GM12878 (cell line): ENCODE results near the gene KCNJ16. TPM values are rescaled to one million over a fixed set of nuclear protein-coding genes. Genes with fewer than 3 reads are reported as not detected.

Source experiments
- ATAC-seq: fragments of 200-7000 bp; cut with Tn5 transposase; 3 replicates; pipeline ENCODE4 v1.9.1; 2020; ENCODE audit warnings: mild to moderate bottlenecking, moderate library complexity
- BruUV-seq: library from RNA; stranded (reverse); fragments of 400-500 nt; replicated peaks from 2 replicates; lab custom pipeline; 2021; lab: Mats Ljungman, UMichigan
- CTCF ChIA-PET: fragments of 300-600 bp; sonication (Branson Sonifier 250); formaldehyde crosslinking; extraction: SDS; loops from one replicate; lab custom pipeline; 2021; ENCODE audit warnings: inconsistent platforms; lab: Yijun Ruan, JAX
- POLR2A ChIA-PET: fragments of 350-600 bp; formaldehyde crosslinking; extraction: SDS; loops from one replicate; lab custom pipeline; 2021; ENCODE audit warnings: inconsistent platforms; lab: Charles Lee
- RAD21 ChIA-PET: fragments of 300-600 bp; sonication (Branson Sonifier 250); formaldehyde crosslinking; loops from one replicate; lab custom pipeline; 2023; ENCODE audit warnings: antibody characterized with exemption; ENCODE audit not compliant: unreplicated experiment; lab: Charles Lee
- SMC1A ChIA-PET: fragments of 300-600 bp; sonication (Branson Sonifier 250); formaldehyde crosslinking; loops from one replicate; lab custom pipeline; 2023; ENCODE audit not compliant: unreplicated experiment, uncharacterized antibody; lab: Charles Lee
- DNase-seq: peaks from one replicate; pipeline ENCODE4 v3.0.0-alpha.2; 2011; ENCODE audit warnings: low read depth, low spot score
- FAIRE-seq: peaks from 3 replicates; lab custom pipeline; 2011; peaks lifted over from hg19 to GRCh38; lab: Jason Lieb, UNC
- H2AFZ ChIP-seq: 2 replicates; pipeline ENCODE4 v1.6.0; 2011; ENCODE audit warnings: low read depth, low read length, control low read depth; ENCODE audit not compliant: control insufficient read depth
- H3K27ac ChIP-seq: 2 replicates; pipeline ENCODE4 v1.5.1; 2011; ENCODE audit warnings: control low read depth; ENCODE audit not compliant: control insufficient read depth, insufficient read depth
- H3K27me3 ChIP-seq, 2 experiments: replicated peaks in 1 of 2; 2 replicates each; pipeline versions ENCODE4 v1.6.0 to v1.6.1; 2011; ENCODE audit warnings: low read length in 1 of 2; ENCODE audit not compliant: control insufficient read depth in 2 of 2, insufficient read depth in 2 of 2
- H3K36me3 ChIP-seq, 2 experiments: 2 replicates each; pipeline ENCODE4 v1.5.1; 2011; ENCODE audit warnings: low read length in 1 of 2; ENCODE audit not compliant: control insufficient read depth in 2 of 2, insufficient read depth in 2 of 2
- H3K4me1 ChIP-seq: 2 replicates; pipeline ENCODE4 v1.6.1; 2011; ENCODE audit warnings: mild to moderate bottlenecking, low read length, moderate library complexity, mixed read lengths; ENCODE audit not compliant: control insufficient read depth, insufficient read depth
- H3K4me2 ChIP-seq: 2 replicates; pipeline ENCODE4 v1.6.0; 2011; ENCODE audit warnings: control low read depth; ENCODE audit not compliant: control insufficient read depth, insufficient read depth
- H3K4me3 ChIP-seq: fragments of 200-600 bp; sonication (generic); 2 replicates; pipeline ENCODE4 v1.5.1; 2016
- H3K79me2 ChIP-seq: 2 replicates; pipeline ENCODE4 v1.6.0; 2011; ENCODE audit warnings: low read length; ENCODE audit not compliant: control insufficient read depth, insufficient read depth
- H3K9ac ChIP-seq: 2 replicates; pipeline ENCODE4 v1.8.0; 2011; ENCODE audit warnings: low read length, control low read depth, mixed read lengths; ENCODE audit not compliant: control insufficient read depth, insufficient read depth
- H3K9me3 ChIP-seq: replicated peaks from 3 replicates; pipeline ENCODE4 v1.5.1; 2011; ENCODE audit warnings: mild to moderate bottlenecking, low read length; ENCODE audit not compliant: control insufficient read depth, insufficient read depth
- H4K20me1 ChIP-seq: 2 replicates; pipeline ENCODE4 v1.6.0; 2011; ENCODE audit not compliant: control insufficient read depth, insufficient read depth
- ASH2L ChIP-seq: fragments of 300-600, 200-600 bp; sonication (generic); IDR thresholded peaks from 2 replicates; pipeline ENCODE4 v1.6.1; 2017; ENCODE audit warnings: low read depth, mild to moderate bottlenecking, borderline replicate concordance
- CHD1 ChIP-seq: IDR thresholded peaks from 2 replicates; pipeline ENCODE4 v1.6.1; 2012; ENCODE audit warnings: low read depth, low read length, improper control_type of control experiment
- E2F8 ChIP-seq: fragments of 450-650 bp; IDR thresholded peaks from 2 replicates; pipeline ENCODE4 v1.6.1; 2018; ENCODE audit warnings: mild to moderate bottlenecking, low read depth, moderate library complexity; ENCODE audit not compliant: partially characterized antibody
- GABPA ChIP-seq: IDR thresholded peaks from 2 replicates; pipeline ENCODE4 v1.6.1; 2014; ENCODE audit warnings: antibody characterized with exemption, low read depth, mild to moderate bottlenecking, inconsistent platforms
- HCFC1 ChIP-seq: fragments of 150-350 bp; IDR thresholded peaks from 2 replicates; pipeline ENCODE4 v1.6.1; 2014; ENCODE audit warnings: low read length
- HDAC2 ChIP-seq: fragments of 200-600 bp; sonication (generic); IDR thresholded peaks from 2 replicates; pipeline ENCODE4 v1.6.1; 2017
- IKZF2 ChIP-seq, 2 experiments: fragments of 450-650 bp; IDR thresholded peaks; 2 replicates each; pipeline ENCODE4 v1.6.1; 2017; ENCODE audit warnings: mild to moderate bottlenecking in 2 of 2, moderate library complexity in 2 of 2
- MEF2A ChIP-seq: IDR thresholded peaks from 2 replicates; pipeline ENCODE4 v1.6.1; 2011; ENCODE audit warnings: low read depth, mild to moderate bottlenecking, low read length, moderate library complexity; ENCODE audit not compliant: insufficient read depth
- NBN ChIP-seq: fragments of 450-650 bp; IDR thresholded peaks from 2 replicates; pipeline ENCODE4 v1.6.1; 2016
- NFIC ChIP-seq: IDR thresholded peaks from 2 replicates; pipeline ENCODE4 v1.6.1; 2012; ENCODE audit warnings: low read depth, mild to moderate bottlenecking, inconsistent platforms, low read length, moderate library complexity
- RELA ChIP-seq: fragments of 450-650 bp; IDR thresholded peaks from 2 replicates; pipeline ENCODE4 v1.8.0; 2014; ENCODE audit warnings: borderline replicate concordance; ENCODE audit not compliant: partially characterized antibody
- SPI1 ChIP-seq: IDR thresholded peaks from 2 replicates; pipeline ENCODE4 v1.6.1; 2011; ENCODE audit warnings: low read depth, mild to moderate bottlenecking, low read length, moderate library complexity, borderline replicate concordance; ENCODE audit not compliant: insufficient read depth
- SREBF1 ChIP-seq: IDR thresholded peaks from 2 replicates; pipeline ENCODE4 v1.6.1; 2012; ENCODE audit warnings: mild to moderate bottlenecking, low read length
- TCF12 ChIP-seq: IDR thresholded peaks from 2 replicates; pipeline ENCODE4 v1.6.1; 2011; ENCODE audit warnings: low read depth, mild to moderate bottlenecking, low read length
- USF2 ChIP-seq: IDR thresholded peaks from 2 replicates; pipeline ENCODE4 v1.6.1; 2011; ENCODE audit warnings: low read depth, low read length, improper control_type of control experiment, borderline replicate concordance
- YY1 ChIP-seq: IDR thresholded peaks from 2 replicates; pipeline ENCODE4 v1.6.1; 2011; ENCODE audit warnings: low read depth, mild to moderate bottlenecking, low read length
- ZBTB11 ChIP-seq: fragments of 450-650 bp; formaldehyde crosslinking; IDR thresholded peaks from 2 replicates; pipeline ENCODE4 v1.5.0; 2022; ENCODE audit warnings: mild to moderate bottlenecking, missing genetic modification characterization
- WGBS: methylation state at CpG from one replicate; pipeline ENCODE4 v1.1.6; 2016; ENCODE audit warnings: low lambda C conversion rate; ENCODE audit not compliant: insufficient replicate concordance, insufficient coverage; ENCODE audit errors: missing lambda C conversion rate; 5-methylcytosine and 5-hydroxymethylcytosine counted together
- in situ Hi-C: fragments of 300-500 bp; cut with MboI; formaldehyde crosslinking; loops from 9 replicates; pipeline ENCODE4 v1.14.3; 2018; ENCODE audit warnings: mixed read lengths
- intact Hi-C: fragments of 100-400 bp; cut with micrococcal nuclease; formaldehyde crosslinking; loops from one replicate; pipeline ENCODE4 v1.14.2; 2022; ENCODE audit not compliant: unreplicated experiment
- polyA plus RNA-seq, 11 experiments: library from polyadenylated mRNA; depleted of rRNA in 4 of 11; unstranded in 6 of 11; stranded (reverse) in 5 of 11; fragments of >200 nt; fragmentation: Nextera tagmentation in 4 of 11; fragmentation: Illumina TruSeq in 1 of 11; extraction: Ambion mirVana in 4 of 11; extraction: Trizol in 1 of 11; gene quantifications; 1 replicate in 1 of 11; 2 replicates in 10 of 11; pipeline versions ENCODE4 v1.2.1 to v1.2.3, GENCODE V29; 2011 to 2016; ENCODE audit warnings: inconsistent platforms in 2 of 11, missing spikeins in 2 of 11, low read depth in 1 of 11
- total RNA-seq, 4 experiments: library from RNA; depleted of rRNA in 3 of 4; stranded (reverse); fragments of >200 nt in 3 of 4; fragmentation: Illumina TruSeq in 1 of 4; extraction: Trizol in 1 of 4; gene quantifications; 2 replicates each; pipeline versions ENCODE4 v1.2.1 to v1.2.3, GENCODE V29; 2013 to 2021

Gene KCNJ16
- total and polyA plus RNA-seq, 10 of the 15 experiments (the other 5 are each of a cell fraction or from before 2014, with no cell fraction given) = 0.08 to 0.24 (median 0.20) TPM; not detected in 7

- TF ChIP-seq MEF2A = no peak
- no peak for TF ChIP-seq HCFC1
- TF ChIP-seq E2F8 = no peak
- TF ChIP-seq GABPA = no peak
- no peak for TF ChIP-seq SREBF1
- no peak for TF ChIP-seq RELA
These were observed 29.9 kb downstream of the KCNJ16 start (continued) for GRCh38 chr17:70104791-70105523.

GRCh38 chr17:70105641-70106040 is 30.6 kb downstream of the KCNJ16 start:
- DNase-seq (no peak), FAIRE-seq (no peak), ATAC-seq (no peak)
- Histone ChIP-seq H2AFZ (no peak overlapping the region), H3K4me3 (no peak overlapping the region), H4K20me1 (no peaks in the 10 kb centered on the region), H3K79me2 (no peaks in the 10 kb centered on the region), H3K9ac (no peak overlapping the region), H3K27me3 (no peaks in the 10 kb centered on the region), H3K36me3 (no peaks in the 10 kb centered on the region), H3K4me2 (no peak overlapping the region), H3K9me3 (no peaks in the 10 kb centered on the region), H3K4me1 (no peaks in the 10 kb centered on the region), H3K27ac (no peak overlapping the region)
- in situ Hi-C loops (no loop called here), intact Hi-C loops (no loop called here)
- WGBS = 59% methylated on average over 3 of the region's 3 CpGs
- POLR2A ChIA-PET = no interaction called here
- BruUV-seq = no TSS peak
- CTCF ChIA-PET = interaction anchor here (0.7 to 1.2 kb wide), 2 partner anchors 10 to 21 kb away, joined by 3 read pairs; no protein-coding TSS in a partner anchor
- RAD21 ChIA-PET = no interaction called here
- SMC1A ChIA-PET = interaction anchor here (0.7 kb wide), 1 partner anchor 10 kb away, joined by 3 read pairs; no protein-coding TSS in a partner anchor
- TF ChIP-seq NBN = no peak
- no peak for TF ChIP-seq HDAC2
- no peak for TF ChIP-seq YY1
- TF ChIP-seq ZBTB11 = no peak
- TF ChIP-seq ASH2L = no peak
- no peak for TF ChIP-seq IKZF2 (IDR thresholded peaks at IDR 0.05)
- no peak for TF ChIP-seq NFIC
- no peak for TF ChIP-seq TCF12
- no peak for TF ChIP-seq GABPA
- no peak for TF ChIP-seq HCFC1
- TF ChIP-seq CHD1 = no peak
- no peak for TF ChIP-seq USF2
- TF ChIP-seq SPI1 = no peak
